OCI-LY1 (cell line): Measurements from ENCODE around the gene PRKAR2B.
"Not testable (repeated sequence)": the region's sequence is repeated elsewhere in the genome, so short reads cannot be mapped to it uniquely, and the experiment has no call there.

Experiments used
- CTCF ChIP-seq: fragments of 200-600 bp; sonication (generic), shearing (Covaris generic); IDR thresholded peaks from 2 replicates; pipeline ENCODE4 v1.5.1; 2017; ENCODE audit warnings: mild to moderate bottlenecking, antibody characterized with exemption, low read length, moderate library complexity, mixed read lengths
- EZH2 ChIP-seq: fragments of 200-600 bp; sonication (generic), shearing (Covaris generic); IDR thresholded peaks from 2 replicates; pipeline ENCODE4 v1.8.0; 2017; ENCODE audit warnings: borderline replicate concordance, mixed run types, mild to moderate bottlenecking, antibody characterized with exemption, low read length, moderate library complexity, mixed read lengths

- not testable (repeated sequence) for TF ChIP-seq CTCF, EZH2
Observed at GRCh38 chr7:107093671-107094070, 49.2 kb downstream of the PRKAR2B start.
